Measurements from ENCODE around the gene AMD1.

The AMD1 gene

GRCh38 chr6:110880651-110881050 is 6.1 kb downstream of the AMD1 start:
- Histone ChIP-seq H3K9ac (ENCODE audit: low read depth, low read length) (no peak overlapping the region), H3K4me1 (ENCODE audit: control insufficient read depth, insufficient read depth, low read length) (peaks cover 36% of the 10 kb centered on the region), H3K9me3 (replicated peaks; ENCODE audit: low read length) (no peaks in the 10 kb centered on the region), H3K4me2 (ENCODE audit: low read length) (no peak overlapping the region), H3K27me3 (ENCODE audit: control insufficient read depth, insufficient read depth, low read length) (no peaks in the 10 kb centered on the region), H3K4me3 (ENCODE audit: low read length) (no peak overlapping the region), H3K36me3 (ENCODE audit: insufficient read depth, low read length) (no peaks in the 10 kb centered on the region)

DNA sequence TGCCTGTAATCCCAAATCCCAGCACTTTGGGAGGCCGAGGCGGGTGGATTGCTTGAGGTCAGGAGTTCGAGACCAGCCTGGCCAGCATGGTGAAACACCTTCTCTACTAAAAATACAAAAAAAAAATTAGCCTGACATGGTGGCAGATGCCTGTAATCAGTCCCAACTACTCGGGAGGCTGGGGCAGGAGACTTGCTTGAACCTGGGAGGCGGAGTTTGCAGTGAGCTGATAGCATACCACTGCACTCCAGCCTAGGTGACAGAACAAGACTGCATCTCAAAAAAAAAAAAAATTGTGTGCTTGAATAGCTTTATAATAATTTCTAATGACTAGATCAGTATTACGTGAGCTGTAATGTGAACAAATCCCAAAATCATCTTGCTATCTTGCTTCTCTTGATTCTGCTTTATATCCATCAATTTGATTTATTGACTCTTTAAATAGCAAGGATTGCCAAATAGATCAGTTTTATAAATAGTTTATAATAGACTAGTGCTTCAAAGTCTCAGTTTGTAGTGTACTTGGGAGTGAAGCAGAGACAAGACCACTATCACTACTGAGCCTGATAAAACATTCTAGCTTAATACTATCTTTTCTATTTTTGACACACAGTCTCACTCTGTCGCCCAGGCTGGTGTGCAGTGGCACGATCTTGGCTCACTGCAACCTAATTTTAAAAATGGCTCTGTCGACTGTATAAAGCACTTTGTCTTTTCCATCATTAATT is 7.1 kb downstream of the AMD1 start:
- Histone ChIP-seq H3K4me1 (ENCODE audit: control insufficient read depth, insufficient read depth, low read length) (peaks cover 36% of the 10 kb centered on the region), H3K9me3 (replicated peaks; ENCODE audit: low read length) (no peaks in the 10 kb centered on the region), H3K27me3 (ENCODE audit: control insufficient read depth, insufficient read depth, low read length) (no peaks in the 10 kb centered on the region), H3K4me3 (ENCODE audit: low read length) (no peak overlapping the region), H3K36me3 (ENCODE audit: insufficient read depth, low read length) (no peaks in the 10 kb centered on the region), H3K9ac (ENCODE audit: low read depth, low read length) (no peak overlapping the region), H3K4me2 (ENCODE audit: low read length) (peak overlapping the region; percentile 7)

DNA sequence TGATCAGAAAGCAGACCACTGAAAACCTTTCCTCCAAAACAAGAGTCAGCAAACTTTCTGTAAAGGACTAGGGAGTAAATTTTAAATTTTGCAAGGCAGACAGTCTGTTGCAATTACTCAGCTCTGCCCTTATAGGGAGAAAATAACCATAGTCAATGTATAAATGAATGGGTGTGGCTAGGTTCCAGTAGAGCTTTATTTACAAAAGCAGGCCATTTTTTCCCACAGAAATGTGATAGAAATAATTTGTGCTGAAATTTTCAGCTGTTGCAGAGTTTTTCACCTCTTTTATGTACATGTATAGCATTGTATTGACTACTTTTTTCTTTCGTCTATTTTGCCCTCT is 7.7 kb downstream of the AMD1 start:
- H3K4me2 ChIP-seq (ENCODE audit: low read length), result peak overlapping the region; percentile 7
- H3K4me1 ChIP-seq (ENCODE audit: control insufficient read depth, insufficient read depth, low read length), result peaks cover 34% of the 10 kb centered on the region
- no peaks in the 10 kb centered on the region for H3K36me3 ChIP-seq (ENCODE audit: insufficient read depth, low read length)
- no peak overlapping the region for H3K9ac ChIP-seq (ENCODE audit: low read depth, low read length)
- H3K27me3 ChIP-seq (ENCODE audit: control insufficient read depth, insufficient read depth, low read length), result no peaks in the 10 kb centered on the region
- H3K9me3 ChIP-seq (replicated peaks; ENCODE audit: low read length), result no peaks in the 10 kb centered on the region
- no peak overlapping the region for H3K4me3 ChIP-seq (ENCODE audit: low read length)

DNA sequence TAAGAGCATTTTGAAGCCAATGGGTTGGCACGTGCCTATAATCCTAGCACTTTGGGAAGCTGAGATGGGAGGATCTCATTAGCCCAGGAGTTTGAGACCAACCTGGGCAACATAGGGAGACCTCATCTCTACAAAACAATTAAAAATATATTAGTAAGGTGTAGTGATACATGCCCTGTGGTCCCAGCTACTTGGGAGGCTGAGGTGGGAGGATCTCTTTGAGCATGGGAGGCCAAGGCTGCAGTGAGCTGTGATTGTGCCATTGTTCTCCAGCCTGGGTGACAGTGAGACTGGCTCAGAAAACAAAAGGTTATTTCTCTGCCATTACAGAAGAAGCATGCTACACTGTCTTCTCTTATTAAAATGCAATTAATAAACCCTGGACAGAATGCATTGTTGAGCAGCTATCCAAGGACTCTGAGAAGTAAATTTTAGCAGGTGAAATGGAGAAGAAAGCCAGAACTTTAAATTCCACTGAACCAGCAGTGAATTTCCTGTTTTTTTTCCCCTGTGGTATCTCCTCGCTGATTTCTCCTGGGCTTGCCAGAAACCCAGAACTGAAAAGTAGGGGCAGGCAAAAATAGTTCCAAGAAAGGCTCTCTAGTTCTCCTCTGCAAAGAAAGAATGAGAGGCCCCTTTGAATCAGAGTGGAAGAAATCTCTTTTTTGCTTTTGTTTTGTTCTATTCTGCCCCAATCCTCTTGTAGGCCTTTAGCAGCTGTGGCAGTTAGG is 8.4 kb downstream of the AMD1 start:
- Histone ChIP-seq H3K4me2 (ENCODE audit: low read length) (no peak overlapping the region), H3K27me3 (ENCODE audit: control insufficient read depth, insufficient read depth, low read length) (no peaks in the 10 kb centered on the region), H3K4me1 (ENCODE audit: control insufficient read depth, insufficient read depth, low read length) (peaks cover 28% of the 10 kb centered on the region), H3K9ac (ENCODE audit: low read depth, low read length) (peak overlapping the region; percentile 20), H3K9me3 (replicated peaks; ENCODE audit: low read length) (no peaks in the 10 kb centered on the region), H3K36me3 (ENCODE audit: insufficient read depth, low read length) (no peaks in the 10 kb centered on the region), H3K4me3 (ENCODE audit: low read length) (no peak overlapping the region)

DNA sequence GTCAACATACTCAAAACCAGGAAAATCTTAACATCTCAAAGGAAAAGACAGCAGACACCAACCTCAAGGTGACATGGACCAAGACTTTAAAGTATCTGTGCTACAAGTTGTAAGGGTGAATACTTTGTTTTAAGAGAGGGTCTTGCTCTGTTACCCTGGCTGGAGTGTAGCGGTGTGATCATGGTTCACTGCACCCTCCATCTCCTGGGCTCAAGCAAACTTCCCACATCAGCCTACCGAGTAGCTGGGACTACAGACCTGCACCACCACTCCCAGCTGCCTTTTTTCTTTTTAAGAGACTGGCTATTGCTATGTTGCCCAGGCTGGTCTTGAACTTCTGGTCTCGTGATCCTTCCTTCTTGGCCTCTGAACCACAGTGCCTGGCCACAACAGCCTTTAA is 9.7 kb downstream of the AMD1 start:
- Histone ChIP-seq H3K9ac (ENCODE audit: low read depth, low read length) (no peak overlapping the region), H3K4me1 (ENCODE audit: control insufficient read depth, insufficient read depth, low read length) (peaks cover 15% of the 10 kb centered on the region), H3K36me3 (ENCODE audit: insufficient read depth, low read length) (peaks cover 6% of the 10 kb centered on the region), H3K27me3 (ENCODE audit: control insufficient read depth, insufficient read depth, low read length) (no peaks in the 10 kb centered on the region), H3K9me3 (replicated peaks; ENCODE audit: low read length) (no peaks in the 10 kb centered on the region), H3K4me2 (ENCODE audit: low read length) (no peak overlapping the region), H3K4me3 (ENCODE audit: low read length) (no peak overlapping the region)

DNA sequence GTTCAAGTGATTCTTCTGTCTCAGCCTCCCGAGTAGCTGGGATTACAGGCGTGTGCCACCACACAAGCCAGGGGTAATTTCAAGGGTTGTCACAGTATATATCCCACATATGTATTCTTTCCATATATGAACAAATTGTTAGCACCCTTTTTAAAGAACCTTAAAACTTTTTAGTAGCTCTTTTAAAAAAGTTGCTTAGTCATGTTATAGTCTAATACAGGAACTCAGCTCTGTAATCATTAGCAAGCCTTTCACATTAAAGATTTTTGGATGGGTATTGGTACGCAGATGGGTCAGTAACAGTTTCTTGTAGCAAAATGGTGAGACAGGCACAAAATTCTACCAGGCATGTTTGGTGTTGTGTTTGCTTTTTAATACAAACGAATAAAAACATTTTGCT is 10.9 kb downstream of the AMD1 start:
- Histone ChIP-seq H3K4me3 (ENCODE audit: low read length) (no peak overlapping the region), H3K9me3 (replicated peaks; ENCODE audit: low read length) (no peaks in the 10 kb centered on the region), H3K4me1 (ENCODE audit: control insufficient read depth, insufficient read depth, low read length) (peaks cover 9% of the 10 kb centered on the region), H3K9ac (ENCODE audit: low read depth, low read length) (no peak overlapping the region), H3K4me2 (ENCODE audit: low read length) (no peak overlapping the region), H3K36me3 (ENCODE audit: insufficient read depth, low read length) (peaks cover 15% of the 10 kb centered on the region), H3K27me3 (ENCODE audit: control insufficient read depth, insufficient read depth, low read length) (no peaks in the 10 kb centered on the region)

- Histone ChIP-seq H3K4me2 (ENCODE audit: low read length) (no peak overlapping the region), H3K9me3 (replicated peaks; ENCODE audit: low read length) (no peaks in the 10 kb centered on the region), H3K4me3 (ENCODE audit: low read length) (no peak overlapping the region), H3K4me1 (ENCODE audit: control insufficient read depth, insufficient read depth, low read length) (peaks cover 9% of the 10 kb centered on the region), H3K27me3 (ENCODE audit: control insufficient read depth, insufficient read depth, low read length) (no peaks in the 10 kb centered on the region), H3K36me3 (ENCODE audit: insufficient read depth, low read length) (peaks cover 26% of the 10 kb centered on the region), H3K9ac (ENCODE audit: low read depth, low read length) (no peak overlapping the region)
Measured at GRCh38 chr6:110886555-110887167, 12.1 kb downstream of the AMD1 start.

GRCh38 chr6:110890288-110890687 is 15.7 kb downstream of the AMD1 start:
- Histone ChIP-seq H3K4me3 (ENCODE audit: low read length) (no peak overlapping the region), H3K27me3 (ENCODE audit: control insufficient read depth, insufficient read depth, low read length) (no peaks in the 10 kb centered on the region), H3K36me3 (ENCODE audit: insufficient read depth, low read length) (peaks cover 59% of the 10 kb centered on the region), H3K9ac (ENCODE audit: low read depth, low read length) (no peak overlapping the region), H3K4me1 (ENCODE audit: control insufficient read depth, insufficient read depth, low read length) (no peaks in the 10 kb centered on the region), H3K9me3 (replicated peaks; ENCODE audit: low read length) (no peaks in the 10 kb centered on the region), H3K4me2 (ENCODE audit: low read length) (no peak overlapping the region)

- Histone ChIP-seq H3K9me3 (replicated peaks; ENCODE audit: low read length) (no peaks in the 10 kb centered on the region), H3K4me3 (ENCODE audit: low read length) (no peak overlapping the region), H3K4me1 (ENCODE audit: control insufficient read depth, insufficient read depth, low read length) (peaks cover 5% of the 10 kb centered on the region), H3K9ac (ENCODE audit: low read depth, low read length) (no peak overlapping the region), H3K36me3 (ENCODE audit: insufficient read depth, low read length) (peaks cover 88% of the 10 kb centered on the region), H3K27me3 (ENCODE audit: control insufficient read depth, insufficient read depth, low read length) (no peaks in the 10 kb centered on the region), H3K4me2 (ENCODE audit: low read length) (no peak overlapping the region)
Measured at GRCh38 chr6:110895907-110896608, 21.5 kb downstream of the AMD1 start.

- peaks cover 5% of the 10 kb centered on the region for H3K4me1 ChIP-seq (ENCODE audit: control insufficient read depth, insufficient read depth, low read length)
- H3K9ac ChIP-seq (ENCODE audit: low read depth, low read length), result no peak overlapping the region
- no peaks in the 10 kb centered on the region for H3K27me3 ChIP-seq (ENCODE audit: control insufficient read depth, insufficient read depth, low read length)
- H3K4me2 ChIP-seq (ENCODE audit: low read length), result no peak overlapping the region
- H3K4me3 ChIP-seq (ENCODE audit: low read length), result no peak overlapping the region
- peaks cover 3% of the 10 kb centered on the region for H3K9me3 ChIP-seq (replicated peaks; ENCODE audit: low read length)
- peaks cover 81% of the 10 kb centered on the region for H3K36me3 ChIP-seq (ENCODE audit: insufficient read depth, low read length)
Measured at GRCh38 chr6:110897433-110897832, 22.8 kb downstream of the AMD1 start.

DNA sequence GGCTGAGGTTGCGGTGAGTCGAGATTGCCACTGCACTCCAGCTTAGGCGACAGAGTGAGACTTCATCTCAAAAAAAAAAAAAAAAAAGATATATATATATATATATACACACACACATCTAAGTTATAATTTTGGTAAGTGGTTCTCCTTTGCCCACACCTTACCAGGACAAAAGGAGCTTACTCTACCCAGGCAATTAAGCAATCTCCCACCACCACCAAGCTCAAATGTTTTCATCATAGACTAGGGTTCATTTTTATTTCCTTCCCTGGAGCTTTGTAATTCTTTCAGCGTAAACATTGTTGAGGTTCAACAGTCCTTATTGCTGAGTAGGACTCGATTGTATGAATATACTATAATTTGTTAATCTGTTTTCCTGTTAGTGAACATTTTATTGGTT is 23.5 kb downstream of the AMD1 start:
- Histone ChIP-seq H3K4me1 (ENCODE audit: control insufficient read depth, insufficient read depth, low read length) (peaks cover 5% of the 10 kb centered on the region), H3K27me3 (ENCODE audit: control insufficient read depth, insufficient read depth, low read length) (no peaks in the 10 kb centered on the region), H3K36me3 (ENCODE audit: insufficient read depth, low read length) (peaks cover 74% of the 10 kb centered on the region), H3K9me3 (replicated peaks; ENCODE audit: low read length) (peaks cover 3% of the 10 kb centered on the region), H3K4me3 (ENCODE audit: low read length) (no peak overlapping the region), H3K9ac (ENCODE audit: low read depth, low read length) (no peak overlapping the region), H3K4me2 (ENCODE audit: low read length) (no peak overlapping the region)
